Activated B cell treated with CpG ODN at 0.5 μM for 24 hours (primary cell): ENCODE measurements around the gene MOB4. TPM values are rescaled to one million over a fixed set of nuclear protein-coding genes. Genes with fewer than 3 reads are reported as not detected.
"Not testable (repeated sequence)": the region's sequence is repeated elsewhere in the genome, so short reads cannot be mapped to it uniquely, and the experiment has no call there.

Experiments used
- ATAC-seq: fragments of 200-7000 bp; cut with Tn5 transposase; one replicate; pipeline ENCODE4 v1.10.0; 2021; ENCODE audit warnings: low read depth, mild to moderate bottlenecking, moderate library complexity
- CTCF ChIA-PET: fragments of 350-600 bp; sonication (Branson Sonifier 250); formaldehyde crosslinking; loops from one replicate; lab custom pipeline; 2021; ENCODE audit warnings: antibody characterized with exemption; lab: Charles Lee
- POLR2A ChIA-PET: fragments of 350-600 bp; sonication (Branson Sonifier 250); formaldehyde crosslinking; loops from one replicate; lab custom pipeline; 2021; ENCODE audit warnings: antibody characterized with exemption; lab: Charles Lee
- DNase-seq: peaks from one replicate; pipeline ENCODE4 v3.0.0; 2022
- H3K27ac Mint-ChIP-seq: one replicate; pipeline ENCODE4 v1.8.0; 2020; ENCODE audit warnings: mixed read lengths
- H3K27me3 Mint-ChIP-seq: one replicate; pipeline ENCODE4 v1.8.0; 2021; ENCODE audit warnings: mixed read lengths
- H3K36me3 Mint-ChIP-seq: one replicate; pipeline ENCODE4 v1.8.0; 2021; ENCODE audit warnings: low read depth, mixed read lengths
- H3K4me1 Mint-ChIP-seq: one replicate; pipeline ENCODE4 v1.8.0; 2021; ENCODE audit warnings: mixed read lengths
- H3K4me3 Mint-ChIP-seq: one replicate; pipeline ENCODE4 v1.8.0; 2020; ENCODE audit warnings: mild to moderate bottlenecking, mixed read lengths
- H3K9me3 Mint-ChIP-seq: one replicate; pipeline ENCODE4 v1.8.0; 2020; ENCODE audit warnings: mixed read lengths
- CTCF ChIP-seq: fragments of 200-600 bp; IDR thresholded peaks from one replicate; pipeline ENCODE4 v1.8.0; 2022; ENCODE audit warnings: antibody characterized with exemption, mild to moderate bottlenecking
- intact Hi-C: fragments of 100-400 bp; cut with micrococcal nuclease; formaldehyde crosslinking; loops from one replicate; pipeline ENCODE4 v1.15.1; 2024
- total RNA-seq: library from RNA; stranded (reverse); gene quantifications from 2 replicates; pipeline ENCODE4 v1.2.3, GENCODE V29; 2022

Gene MOB4
- total RNA-seq, 1 donor from 2014 or later = 22.1 TPM

GRCh38 chr2:197538412-197538811 lies 22.5 kb downstream of the MOB4 start:
- Mint-ChIP-seq H3K36me3 (peaks cover 83% of the 10 kb centered on the region), H3K27ac (no peak overlapping the region), H3K9me3 (no peaks in the 10 kb centered on the region), H3K27me3 (no peaks in the 10 kb centered on the region), H3K4me3 (no peak overlapping the region), H3K4me1 (peaks cover 14% of the 10 kb centered on the region)
- ATAC-seq (no peak), DNase-seq (no peak)
- intact Hi-C loops = no loop called here
- CTCF ChIA-PET = no interaction called here
- POLR2A ChIA-PET = no interaction called here
- TF ChIP-seq CTCF = no peak

- no peak overlapping the region for H3K27ac Mint-ChIP-seq
- ATAC-seq = no peak
- H3K4me3 Mint-ChIP-seq = no peak overlapping the region
- ChIA-PET POLR2A (no interaction called here), CTCF (no interaction called here)
- no peaks in the 10 kb centered on the region for H3K27me3 Mint-ChIP-seq
- H3K36me3 Mint-ChIP-seq = peaks cover 85% of the 10 kb centered on the region
- intact Hi-C loops = no loop called here
- peaks cover 5% of the 10 kb centered on the region for H3K4me1 Mint-ChIP-seq
- no peaks in the 10 kb centered on the region for H3K9me3 Mint-ChIP-seq
- no peak for TF ChIP-seq CTCF
- DNase-seq = no peak
Measured at GRCh38 chr2:197539734-197540133, 23.9 kb downstream of the MOB4 start.

- Mint-ChIP-seq H3K27ac (no peak overlapping the region), H3K36me3 (peaks cover 76% of the 10 kb centered on the region), H3K4me3 (no peak overlapping the region), H3K4me1 (peaks cover 2% of the 10 kb centered on the region), H3K27me3 (no peaks in the 10 kb centered on the region), H3K9me3 (no peaks in the 10 kb centered on the region)
- ChIA-PET CTCF (no interaction called here), POLR2A (no interaction called here)
- intact Hi-C loops = no loop called here
- ATAC-seq (no peak), DNase-seq (no peak)
- TF ChIP-seq CTCF = no peak
Measured at GRCh38 chr2:197543206-197543605, 27.3 kb downstream of the MOB4 start.

GRCh38 chr2:197547163-197547900 lies 31.5 kb downstream of the MOB4 start:
- Mint-ChIP-seq H3K4me1 (no peaks in the 10 kb centered on the region), H3K9me3 (no peaks in the 10 kb centered on the region), H3K27me3 (no peaks in the 10 kb centered on the region), H3K27ac (no peak overlapping the region), H3K4me3 (no peak overlapping the region), H3K36me3 (peaks cover 77% of the 10 kb centered on the region)
- DNase-seq (no peak), ATAC-seq (no peak)
- intact Hi-C loops = no loop called here
- TF ChIP-seq CTCF = no peak
- CTCF ChIA-PET = no interaction called here
- POLR2A ChIA-PET = no interaction called here

GRCh38 chr2:197548582-197548981 lies 32.7 kb downstream of the MOB4 start:
- DNase-seq = no peak
- peaks cover 77% of the 10 kb centered on the region for H3K36me3 Mint-ChIP-seq
- ChIA-PET POLR2A (no interaction called here), CTCF (no interaction called here)
- no peaks in the 10 kb centered on the region for H3K4me1 Mint-ChIP-seq
- no peak overlapping the region for H3K27ac Mint-ChIP-seq
- no peaks in the 10 kb centered on the region for H3K9me3 Mint-ChIP-seq
- H3K4me3 Mint-ChIP-seq = no peak overlapping the region
- ATAC-seq = no peak
- H3K27me3 Mint-ChIP-seq = no peaks in the 10 kb centered on the region
- no peak for TF ChIP-seq CTCF
- intact Hi-C loops = no loop called here

- ATAC-seq, DNase-seq, POLR2A ChIA-PET, H3K27ac Mint-ChIP-seq, H3K4me3 Mint-ChIP-seq, H3K9me3 Mint-ChIP-seq, CTCF ChIA-PET, intact Hi-C loops, H3K4me1 Mint-ChIP-seq, H3K27me3 Mint-ChIP-seq: not testable (repeated sequence)
- H3K36me3 Mint-ChIP-seq = peaks cover 73% of the 10 kb centered on the region
Measured at GRCh38 chr2:197551260-197551659, 35.4 kb downstream of the MOB4 start.
